ENCODE measurements around the gene FZR1. TPM values are rescaled to one million over a fixed set of nuclear protein-coding genes. Genes with fewer than 3 reads are reported as not detected.

FZR1 gene
- total RNA-seq, 1 experiment from 2014 or later: 51.4 TPM

DNA sequence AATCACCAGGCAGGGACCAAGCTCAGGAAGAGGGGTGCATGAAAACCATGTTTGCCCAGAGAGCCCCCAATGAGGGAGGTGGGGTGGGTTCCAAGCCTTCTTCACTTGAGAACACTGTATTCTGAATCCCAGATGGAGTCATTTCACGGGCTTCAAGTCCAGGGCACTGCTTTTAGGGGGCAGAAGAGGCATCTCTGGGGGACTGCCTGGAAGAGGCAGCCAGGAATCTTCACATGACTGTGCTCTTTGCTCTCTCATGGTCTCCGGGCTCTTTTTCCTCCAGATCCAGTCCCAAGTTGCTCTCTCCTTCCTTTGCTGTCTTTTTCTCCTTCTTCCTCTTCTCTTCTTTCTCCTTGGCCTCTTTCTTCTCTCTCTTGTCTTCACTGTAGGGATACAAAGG is 31.5 kb upstream of the FZR1 start:
- H4K8ac ChIP-seq (replicated peaks; ENCODE audit: insufficient read length, low read depth, low read length): no peak overlapping the region
- H2AFZ ChIP-seq (ENCODE audit: low read length): no peak overlapping the region
- H2BK20ac ChIP-seq (ENCODE audit: low read depth, low read length, poor library complexity, severe bottlenecking): no peak overlapping the region
- no peak overlapping the region for H3T11ph ChIP-seq (ENCODE audit: low read length)
- TF ChIP-seq, protein P1, sequence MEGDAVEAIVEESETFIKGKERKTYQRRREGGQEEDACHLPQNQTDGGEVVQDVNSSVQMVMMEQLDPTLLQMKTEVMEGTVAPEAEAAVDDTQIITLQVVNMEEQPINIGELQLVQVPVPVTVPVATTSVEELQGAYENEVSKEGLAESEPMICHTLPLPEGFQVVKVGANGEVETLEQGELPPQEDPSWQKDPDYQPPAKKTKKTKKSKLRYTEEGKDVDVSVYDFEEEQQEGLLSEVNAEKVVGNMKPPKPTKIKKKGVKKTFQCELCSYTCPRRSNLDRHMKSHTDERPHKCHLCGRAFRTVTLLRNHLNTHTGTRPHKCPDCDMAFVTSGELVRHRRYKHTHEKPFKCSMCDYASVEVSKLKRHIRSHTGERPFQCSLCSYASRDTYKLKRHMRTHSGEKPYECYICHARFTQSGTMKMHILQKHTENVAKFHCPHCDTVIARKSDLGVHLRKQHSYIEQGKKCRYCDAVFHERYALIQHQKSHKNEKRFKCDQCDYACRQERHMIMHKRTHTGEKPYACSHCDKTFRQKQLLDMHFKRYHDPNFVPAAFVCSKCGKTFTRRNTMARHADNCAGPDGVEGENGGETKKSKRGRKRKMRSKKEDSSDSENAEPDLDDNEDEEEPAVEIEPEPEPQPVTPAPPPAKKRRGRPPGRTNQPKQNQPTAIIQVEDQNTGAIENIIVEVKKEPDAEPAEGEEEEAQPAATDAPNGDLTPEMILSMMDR (conservative IDR thresholded peaks at IDR 0.05): no peak
- H2AK5ac ChIP-seq (ENCODE audit: insufficient read length, low read length): no peak overlapping the region
- peaks cover 4% of the 10 kb centered on the region for H3K23me2 ChIP-seq (ENCODE audit: insufficient read length, low read depth, low read length, poor library complexity, severe bottlenecking)
- no peak overlapping the region for H4K91ac ChIP-seq (ENCODE audit: insufficient read length, low read depth, low read length)
- H3K79me2 ChIP-seq (ENCODE audit: insufficient read depth, low read length): no peaks in the 10 kb centered on the region
- H2BK5ac ChIP-seq (ENCODE audit: insufficient read length, low read length): no peak overlapping the region
- peaks cover 3% of the 10 kb centered on the region; the same call in 1 of the 2 replicates for H3K27me3 ChIP-seq (ENCODE audit: insufficient read depth, low read length)
- no peak overlapping the region for H3K14ac ChIP-seq (ENCODE audit: insufficient read depth, low read length)
- Mint-ChIP-seq H3K27ac (no peak overlapping the region), H3K4me3 (no peak overlapping the region), H3K9me3 (0 out of 5 replicates have a peak, but pooled peaks cover 0 to 8% of the 10 kb centered on the region in 2 experiments), H3K36me3 (ENCODE audit: insufficient read depth in 1 of 3, low read depth in 3 of 3) (no peaks in the 10 kb centered on the region; a peak in 1 of 7 replicates), H3K27me3 (ENCODE audit: low read depth) (peaks cover 26% of the 10 kb centered on the region), H3K4me1 (peaks cover 3 to 7% of the 10 kb centered on the region in 2 experiments; a peak in 3 of 4 replicates)
- no peak overlapping the region for H3K18ac ChIP-seq (ENCODE audit: insufficient read length, low read depth, low read length)
- no peak overlapping the region for H3K23ac ChIP-seq (ENCODE audit: insufficient read length, low read depth, low read length)
- no peaks in the 10 kb centered on the region for H3K9me3 ChIP-seq (ENCODE audit: control insufficient read depth, low read depth, low read length)
- DNase-seq: no peak
- no peak overlapping the region for H3K56ac ChIP-seq (ENCODE audit: insufficient read length, low read depth, low read length)
- H3K79me1 ChIP-seq (ENCODE audit: insufficient read depth, low read depth, low read length, poor library complexity, severe bottlenecking): no peaks in the 10 kb centered on the region
- no peak overlapping the region for H4K5ac ChIP-seq (ENCODE audit: insufficient read length, low read depth, low read length)
- no peak overlapping the region for H3K4me2 ChIP-seq (ENCODE audit: insufficient read depth, insufficient read length, low read length)
- H2BK12ac ChIP-seq (ENCODE audit: insufficient read length, low read depth, low read length): no peak overlapping the region
- H2BK120ac ChIP-seq (ENCODE audit: low read depth, low read length, poor library complexity, severe bottlenecking): no peak overlapping the region
- H3K4ac ChIP-seq (ENCODE audit: low read depth, low read length): no peak overlapping the region
- no peak overlapping the region for H3K27ac ChIP-seq (ENCODE audit: insufficient read length, low read depth, low read length)
- WGBS (ENCODE audit: extremely low coverage, insufficient read length, low lambda C conversion rate): no CpG with 5 or more reads among the region's 2 CpGs
- no peaks in the 10 kb centered on the region for H3K4me1 ChIP-seq (ENCODE audit: insufficient read depth, low read length)
- H3K9ac ChIP-seq (ENCODE audit: extremely low read depth, insufficient read length, low read length): no peak overlapping the region
- H4K20me1 ChIP-seq (ENCODE audit: control insufficient read depth, insufficient read depth, insufficient read length): no peaks in the 10 kb centered on the region
- no peak overlapping the region for H2BK15ac ChIP-seq (ENCODE audit: low read depth, low read length)

Measured in H9 (cell line).